Small intestine (tissue), 7 donors: ENCODE data around the gene PTPRB. TPM values are rescaled to one million over a fixed set of nuclear protein-coding genes. Genes with fewer than 3 reads are reported as not detected.
A peak's percentile ranks its signal among the peaks of the same experiment; 100 is the strongest.

ENCODE experiments used
- DNase-seq, 2 donors: peaks; one replicate each; pipeline versions ENCODE4 v3.0.0 to v3.0.0-alpha.2; 2013
- FAIRE-seq: peaks from 2 replicates; lab custom pipeline; 2012; peaks lifted over from hg19 to GRCh38; lab: Jason Lieb, UNC
- H3K27ac ChIP-seq, 3 donors: one replicate each; pipeline ENCODE4 v1.5.1; 2013; ENCODE audit warnings: low read length in 2 of 3, mild to moderate bottlenecking in 2 of 3, control low read depth in 1 of 3, inconsistent platforms in 1 of 3, low read depth in 1 of 3, moderate library complexity in 1 of 3
- H3K27me3 ChIP-seq, 3 donors: one replicate each; pipeline ENCODE4 v1.6.1; 2013; ENCODE audit warnings: low read length in 3 of 3, inconsistent platforms in 1 of 3; ENCODE audit not compliant: control insufficient read depth in 3 of 3, insufficient read depth in 3 of 3
- H3K36me3 ChIP-seq, 3 donors: one replicate each; pipeline ENCODE4 v1.6.1; 2013; ENCODE audit warnings: low read length in 3 of 3, inconsistent platforms in 1 of 3, low read depth in 1 of 3, mild to moderate bottlenecking in 1 of 3, moderate library complexity in 1 of 3; ENCODE audit not compliant: control insufficient read depth in 3 of 3, insufficient read depth in 2 of 3
- H3K4me1 ChIP-seq, 3 donors: one replicate each; pipeline ENCODE4 v1.6.1; 2013; ENCODE audit warnings: low read length in 2 of 3, inconsistent platforms in 1 of 3, low read depth in 1 of 3, mild to moderate bottlenecking in 1 of 3, moderate library complexity in 1 of 3; ENCODE audit not compliant: control insufficient read depth in 3 of 3, insufficient read depth in 2 of 3
- H3K4me3 ChIP-seq, 3 donors: one replicate each; pipeline ENCODE4 v1.5.1; 2013; ENCODE audit warnings: low read length in 3 of 3, control low read depth in 1 of 3, inconsistent platforms in 1 of 3, low read depth in 1 of 3, mild to moderate bottlenecking in 1 of 3, moderate library complexity in 1 of 3
- H3K9me3 ChIP-seq, 2 donors: one replicate each; pipeline ENCODE4 v1.6.1; 2013; ENCODE audit warnings: low read depth in 1 of 2, low read length in 1 of 2; ENCODE audit not compliant: control insufficient read depth in 2 of 2, insufficient read depth in 1 of 2
- whole genome bisulfite sequencing, 3 donors: extraction: QIAGEN DNeasy Blood & Tissue Kit; methylation state at CpG; one replicate each; pipeline ENCODE4 v1.1.7; 2013; 5-methylcytosine and 5-hydroxymethylcytosine counted together
- polyA plus RNA-seq, 4 donors: library from polyadenylated mRNA; stranded (reverse) in 3 of 4; unstranded in 1 of 4; fragments of 200-250 nt in 3 of 4; fragments of 120-200 nt in 1 of 4; gene quantifications; one replicate each; pipeline versions ENCODE4 v1.2.1 to v1.2.3, GENCODE V29; 2013
- donor health status: healthy with polysubstance abuse.
- donor health status: control.
- donor health status: control.
- donor health status: Bipolar disorder and iron deficiency.
- donor health status: healthy.

PTPRB gene
- polyA plus RNA-seq, 4 donors, result 1.8 to 24.4 (median 3.3) TPM

DNA sequence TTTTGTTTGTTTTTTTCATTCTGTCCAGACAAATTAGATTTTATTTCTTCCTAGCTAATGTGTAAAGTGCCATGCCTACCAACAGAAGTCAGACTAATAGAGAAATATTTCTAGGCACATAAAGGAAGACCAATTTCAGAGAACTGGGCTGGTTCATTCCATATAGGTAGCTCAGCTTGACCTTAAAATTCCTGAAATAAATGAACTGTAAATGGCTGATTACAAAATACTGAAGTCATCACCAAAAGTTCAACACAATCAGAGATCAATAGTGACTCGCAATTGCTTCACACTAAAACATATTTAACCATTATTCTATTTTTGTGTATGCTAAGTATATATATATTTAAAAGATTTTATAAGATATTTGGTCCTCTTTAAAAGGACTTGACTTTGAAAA is 34.2 kb downstream of the PTPRB start:
- Histone ChIP-seq H3K36me3 (no peaks in the 10 kb centered on the region), H3K27me3 (no peaks in the 10 kb centered on the region), H3K9me3 (peaks cover 0 to 3% of the 10 kb centered on the region in 2 donors), H3K4me1 (no peaks in the 10 kb centered on the region), H3K4me3 (no peak overlapping the region), H3K27ac (no peak overlapping the region)
- WGBS, 3 donors, result 40 to 78% (median 49%) methylated on average over 1 of the region's 1 CpG
- DNase-seq (no peak), FAIRE-seq (no peak)

DNA sequence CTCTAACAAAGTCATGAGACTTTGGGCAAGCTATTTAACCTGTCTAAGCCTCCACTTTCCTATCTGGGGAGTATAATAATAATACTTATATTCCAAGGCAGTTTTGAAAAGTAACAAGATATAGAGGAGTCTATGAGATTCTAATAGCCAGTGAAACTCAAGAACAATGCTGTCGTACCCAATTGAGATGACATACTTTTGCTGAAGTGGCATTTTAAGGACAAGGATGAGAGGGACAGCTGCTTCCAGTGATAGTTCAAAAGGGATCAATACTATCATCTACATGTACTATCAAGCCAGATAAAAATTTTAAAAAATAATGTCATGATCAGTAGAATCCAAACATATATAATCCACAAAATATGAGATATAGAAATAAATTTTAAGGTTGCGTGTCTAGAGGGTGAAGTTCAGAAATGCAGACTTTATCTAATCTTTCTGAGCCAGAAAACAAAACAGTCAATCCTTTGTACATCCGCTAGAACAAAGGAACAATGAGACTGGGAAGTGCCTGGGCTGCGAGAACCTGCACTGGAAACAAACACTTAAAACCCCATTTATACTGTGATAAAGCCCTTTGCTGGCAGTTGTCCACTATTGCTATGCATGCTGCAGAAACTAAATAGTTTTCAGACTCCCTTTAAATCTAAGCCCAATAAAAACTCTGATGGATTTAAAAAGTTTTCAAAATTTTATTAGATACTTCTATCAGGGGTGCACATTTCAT is 38.6 kb downstream of the PTPRB start:
- Histone ChIP-seq H3K4me1 (no peaks in the 10 kb centered on the region), H3K27me3 (no peaks in the 10 kb centered on the region), H3K9me3 (no peaks in the 10 kb centered on the region), H3K4me3 (no peak overlapping the region), H3K36me3 (no peaks in the 10 kb centered on the region), H3K27ac (no peak overlapping the region)
- WGBS, 3 donors, result 13 to 48% (median 29%) methylated on average over 4 of the region's 4 CpGs
- DNase-seq (peak in 1 of 2 donors; percentile 23), FAIRE-seq (no peak)

DNA sequence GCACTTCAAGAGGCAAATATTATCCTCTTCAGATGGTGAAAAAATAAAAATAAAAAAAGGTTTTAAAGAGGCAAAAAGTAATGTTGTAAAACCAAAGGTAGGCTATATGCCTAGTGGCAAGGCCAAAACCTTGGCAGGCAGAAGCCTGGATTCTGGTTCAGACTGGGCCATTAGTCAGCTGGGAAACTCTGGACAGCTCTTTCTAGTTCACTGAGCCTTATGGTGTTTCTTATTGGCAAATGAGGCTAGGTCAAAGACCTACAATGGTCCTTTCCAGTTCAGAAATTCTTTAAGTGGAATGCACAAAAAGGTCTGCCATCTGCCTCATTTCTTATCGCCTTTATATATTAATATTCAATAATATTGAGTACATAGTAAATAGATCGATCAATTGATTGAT is 44.6 kb downstream of the PTPRB start:
- 82 to 96% (median 93%) methylated on average over 2 of the region's 2 CpGs for WGBS, 3 donors
- no peak overlapping the region for H3K27ac ChIP-seq
- no peaks in the 10 kb centered on the region for H3K9me3 ChIP-seq
- no peak for DNase-seq
- no peak for FAIRE-seq
- H3K4me1 ChIP-seq, result no peaks in the 10 kb centered on the region
- H3K27me3 ChIP-seq, result no peaks in the 10 kb centered on the region
- peaks cover 0 to 3% (median 0%) of the 10 kb centered on the region in 3 donors for H3K36me3 ChIP-seq
- H3K4me3 ChIP-seq, result no peak overlapping the region

DNA sequence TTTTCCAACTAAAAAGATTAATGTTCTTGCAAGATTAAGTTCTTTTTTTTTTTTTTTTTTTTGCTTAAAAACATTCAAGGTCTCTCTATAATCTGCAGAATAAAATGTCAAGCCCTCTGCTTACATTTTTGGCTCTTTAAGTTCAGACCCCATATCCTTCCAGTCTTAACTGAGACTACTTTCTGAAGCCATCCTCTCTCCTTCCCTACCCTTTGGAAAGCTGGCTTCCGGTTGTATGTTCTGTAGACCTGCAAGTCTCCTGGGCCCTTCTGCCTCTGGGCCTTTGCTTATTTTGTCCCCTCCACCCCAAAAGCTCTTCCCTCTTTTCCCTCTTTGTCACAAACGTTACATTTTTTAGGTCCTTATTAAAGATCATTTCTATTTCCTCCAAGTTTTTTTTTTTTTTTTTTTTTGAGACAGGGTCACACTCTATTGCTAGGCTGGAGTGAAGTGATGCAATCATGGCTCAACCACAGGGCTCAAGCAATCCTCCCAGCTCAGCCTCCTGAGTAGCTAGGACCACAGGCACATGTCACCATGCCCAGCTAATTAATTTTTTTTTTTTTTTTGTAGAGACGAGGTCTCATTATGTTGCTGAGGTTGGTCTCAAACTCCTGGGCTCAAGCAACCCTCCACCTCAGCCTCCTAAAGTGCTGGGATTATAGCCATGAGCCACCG is 46.5 kb downstream of the PTPRB start:
- FAIRE-seq, result no peak
- H3K9me3 ChIP-seq, result no peaks in the 10 kb centered on the region
- H3K4me3 ChIP-seq, result no peak overlapping the region
- H3K4me1 ChIP-seq, result no peaks in the 10 kb centered on the region
- peaks cover 0 to 3% (median 0%) of the 10 kb centered on the region in 3 donors for H3K36me3 ChIP-seq
- DNase-seq, result no peak
- 35 to 64% (median 53%) methylated on average over 4 of the region's 4 CpGs for WGBS, 3 donors
- H3K27me3 ChIP-seq, result no peaks in the 10 kb centered on the region
- no peak overlapping the region for H3K27ac ChIP-seq

DNA sequence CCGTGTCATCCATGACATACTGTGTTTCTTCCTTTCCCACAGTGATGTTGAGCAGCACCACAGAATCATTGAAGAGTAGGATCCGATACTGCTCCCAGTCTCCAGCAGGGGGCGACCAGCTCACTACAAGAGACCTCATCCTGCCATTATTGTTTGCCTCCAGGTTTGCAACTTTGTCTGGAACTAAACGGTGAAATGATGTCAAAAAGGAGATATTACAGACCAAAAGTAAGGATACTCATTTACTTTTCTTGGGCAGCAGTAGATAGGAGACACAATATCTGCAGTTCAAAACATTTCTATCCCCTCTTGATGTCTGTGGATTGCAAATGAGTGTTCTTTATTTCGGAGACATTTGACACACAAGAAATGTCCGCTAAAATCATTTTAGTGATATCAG is 47.2 kb downstream of the PTPRB start:
- 34% methylated on average over 6 of the region's 6 CpGs for WGBS, 3 donors
- H3K27ac ChIP-seq, result no peak overlapping the region
- peaks cover 0 to 2% of the 10 kb centered on the region in 2 donors for H3K9me3 ChIP-seq
- no peaks in the 10 kb centered on the region for H3K27me3 ChIP-seq
- no peak overlapping the region for H3K4me3 ChIP-seq
- DNase-seq (peak; percentile 72 to 81), FAIRE-seq (no peak)
- H3K4me1 ChIP-seq, result no peaks in the 10 kb centered on the region
- peaks cover 0 to 3% (median 0%) of the 10 kb centered on the region in 3 donors for H3K36me3 ChIP-seq

DNA sequence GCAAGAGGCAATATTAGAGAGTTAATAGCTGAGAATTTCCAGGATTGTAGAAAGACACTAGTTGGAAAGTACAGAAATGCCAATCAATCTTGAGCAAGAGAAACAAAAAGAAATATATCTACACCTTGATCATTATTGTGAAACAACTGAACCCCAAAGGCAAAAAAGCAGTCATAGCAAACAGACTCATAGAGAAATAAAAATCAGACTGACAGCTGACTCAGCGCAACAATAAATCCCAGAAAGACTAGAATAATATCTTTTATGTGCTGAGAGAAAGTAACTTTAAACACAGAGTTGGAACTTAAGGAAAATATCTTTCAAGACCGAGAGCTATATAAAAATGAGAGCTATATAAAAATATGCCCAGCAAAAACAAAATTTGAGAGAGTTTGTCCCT is 52.9 kb downstream of the PTPRB start:
- Histone ChIP-seq H3K27me3 (no peaks in the 10 kb centered on the region), H3K27ac (no peak overlapping the region), H3K9me3 (peaks cover 0 to 5% of the 10 kb centered on the region in 2 donors), H3K4me3 (no peak overlapping the region), H3K4me1 (no peaks in the 10 kb centered on the region), H3K36me3 (no peaks in the 10 kb centered on the region)
- WGBS, 3 donors, result 92 to 95% (median 92%) methylated on average over 2 of the region's 2 CpGs
- FAIRE-seq, result no peak
- DNase-seq, result no peak

DNA sequence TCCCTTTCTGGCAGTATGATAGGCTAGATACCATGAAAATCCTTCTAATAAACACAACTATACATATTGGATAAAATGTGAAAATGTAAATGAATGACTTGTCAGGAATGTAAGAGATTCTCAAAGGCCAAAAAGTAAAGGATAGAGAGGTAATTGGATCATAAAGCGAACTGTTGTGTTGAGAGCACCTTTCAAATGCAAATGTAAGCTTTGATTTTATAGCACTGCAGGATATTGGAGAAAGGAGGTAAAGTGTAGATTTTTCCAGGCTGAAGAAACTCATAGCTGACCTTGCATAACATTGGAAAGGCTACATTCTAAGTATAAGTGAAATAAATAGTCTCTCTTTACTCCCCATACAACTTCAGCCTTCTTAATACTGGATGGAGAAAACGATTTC is 54.0 kb downstream of the PTPRB start:
- peaks cover 0 to 5% of the 10 kb centered on the region in 2 donors for H3K9me3 ChIP-seq
- H3K4me1 ChIP-seq, result no peaks in the 10 kb centered on the region
- no peaks in the 10 kb centered on the region for H3K36me3 ChIP-seq
- H3K27me3 ChIP-seq, result no peaks in the 10 kb centered on the region
- H3K4me3 ChIP-seq, result no peak overlapping the region
- FAIRE-seq, result no peak
- no peak for DNase-seq
- no peak overlapping the region for H3K27ac ChIP-seq
- WGBS, 3 donors, result 80 to 90% (median 83%) methylated on average over 2 of the region's 2 CpGs

DNA sequence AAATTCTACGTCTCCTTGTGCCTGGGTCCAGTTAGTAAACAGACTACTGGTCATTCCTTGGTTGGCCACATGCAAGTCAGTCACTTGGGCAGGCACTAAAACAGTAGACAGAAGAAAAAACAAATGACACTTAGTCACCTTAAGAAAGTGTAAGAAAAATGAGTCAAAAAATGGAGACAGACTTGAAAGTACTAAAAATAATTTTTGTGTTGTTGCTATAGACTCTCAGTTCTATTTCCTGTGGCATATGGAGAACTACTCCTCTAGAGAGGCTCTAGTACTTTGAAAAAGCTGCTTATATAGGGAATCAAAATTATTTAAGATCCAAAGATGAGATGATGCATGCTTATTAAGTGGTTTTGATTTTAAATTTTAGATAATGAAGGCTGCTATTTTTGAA is 56.0 kb downstream of the PTPRB start:
- peaks cover 0 to 1% (median 0%) of the 10 kb centered on the region in 3 donors for H3K36me3 ChIP-seq
- H3K9me3 ChIP-seq, result peaks cover 0 to 5% of the 10 kb centered on the region in 2 donors
- no peak overlapping the region for H3K4me3 ChIP-seq
- no peak overlapping the region for H3K27ac ChIP-seq
- no peak for FAIRE-seq
- no peak for DNase-seq
- WGBS, 3 donors, result 78 to 93% (median 78%) methylated on average over 1 of the region's 1 CpG
- H3K4me1 ChIP-seq, result no peaks in the 10 kb centered on the region
- no peaks in the 10 kb centered on the region for H3K27me3 ChIP-seq
